ENCODE data around the gene TMEM263. TPM values are rescaled to one million over a fixed set of nuclear protein-coding genes. Genes with fewer than 3 reads are reported as not detected.
A peak's percentile ranks its signal among the peaks of the same experiment; 100 is the strongest.

TMEM263 gene
- total and polyA plus RNA-seq, 2 experiments from 2014 or later, result 7.1 to 10.4 TPM

DNA sequence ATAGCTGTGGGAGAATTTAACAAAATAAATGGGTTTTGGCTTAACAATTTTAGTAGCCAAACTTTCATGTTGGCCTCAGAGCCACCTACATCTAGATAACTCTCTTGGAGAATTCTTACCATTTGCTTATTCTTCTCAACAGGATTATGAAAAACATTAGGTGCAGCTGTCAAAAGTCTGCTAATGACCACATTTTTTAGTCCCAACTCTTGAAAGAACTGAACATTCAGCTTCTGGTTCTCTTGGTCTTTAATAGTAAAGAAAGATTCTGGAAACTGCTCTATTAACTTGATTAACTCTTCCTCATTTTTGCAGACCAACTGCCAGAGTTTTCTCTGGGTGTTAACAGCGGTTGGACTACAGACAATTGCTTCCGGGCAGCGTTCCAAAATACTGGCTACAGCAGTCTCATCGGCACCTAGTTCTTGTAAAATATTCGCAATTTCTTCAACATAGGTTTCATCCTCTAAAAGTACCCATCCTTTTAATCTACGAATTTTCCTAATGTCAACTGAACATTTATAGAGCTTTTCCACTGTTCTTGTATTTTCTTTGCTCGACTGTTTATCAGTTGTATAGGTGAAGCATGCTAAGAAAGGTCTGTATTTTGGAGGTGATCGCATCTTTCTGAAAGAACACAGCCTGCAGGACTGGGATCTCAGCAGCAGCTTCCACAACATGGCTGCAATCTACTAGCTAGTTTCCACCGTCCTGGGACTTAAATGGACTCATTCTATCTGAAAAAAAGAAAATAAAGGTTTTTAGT lies 22.5 kb downstream of the TMEM263 start (continued):
- TF ChIP-seq, protein P1, sequence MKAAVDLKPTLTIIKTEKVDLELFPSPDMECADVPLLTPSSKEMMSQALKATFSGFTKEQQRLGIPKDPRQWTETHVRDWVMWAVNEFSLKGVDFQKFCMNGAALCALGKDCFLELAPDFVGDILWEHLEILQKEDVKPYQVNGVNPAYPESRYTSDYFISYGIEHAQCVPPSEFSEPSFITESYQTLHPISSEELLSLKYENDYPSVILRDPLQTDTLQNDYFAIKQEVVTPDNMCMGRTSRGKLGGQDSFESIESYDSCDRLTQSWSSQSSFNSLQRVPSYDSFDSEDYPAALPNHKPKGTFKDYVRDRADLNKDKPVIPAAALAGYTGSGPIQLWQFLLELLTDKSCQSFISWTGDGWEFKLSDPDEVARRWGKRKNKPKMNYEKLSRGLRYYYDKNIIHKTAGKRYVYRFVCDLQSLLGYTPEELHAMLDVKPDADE (IDR thresholded peaks at IDR 0.05), result no peak

DNA sequence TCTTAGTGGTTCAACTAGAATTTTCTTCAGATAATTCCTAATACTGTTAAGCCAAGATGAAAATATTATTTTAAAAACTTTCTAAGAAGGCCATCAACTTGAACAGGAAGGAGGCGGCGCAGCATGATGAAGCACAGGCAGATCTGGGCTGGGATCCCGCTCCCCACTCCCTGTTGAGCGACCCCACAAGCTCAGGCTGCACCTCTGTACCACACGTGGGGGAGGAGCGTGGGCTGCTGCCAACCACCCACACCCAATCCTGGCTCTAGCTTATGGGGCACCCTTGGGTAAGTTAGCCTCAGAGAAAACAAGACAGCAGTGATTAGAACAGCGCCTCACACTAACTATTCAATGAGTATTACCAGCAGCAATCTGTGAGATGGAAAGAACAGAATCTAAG lies 25.2 kb downstream of the TMEM263 start:
- Histone ChIP-seq H3K4me2 (no peak overlapping the region), H2AFZ (no peak overlapping the region), H3K27me3 (ENCODE audit: insufficient read depth) (no peaks in the 10 kb centered on the region), H3K4me3 (no peak overlapping the region), H3K79me2 (replicated peaks; ENCODE audit: insufficient read depth) (0 out of 2 replicates have a peak, but pooled peaks cover 4% of the 10 kb centered on the region), H3K27ac (ENCODE audit: low read depth) (no peak overlapping the region), H3K4me1 (ENCODE audit: insufficient read depth) (no peaks in the 10 kb centered on the region), H3F3A (replicated peaks; ENCODE audit: low read depth) (no peaks in the 10 kb centered on the region), H3K9me2 (ENCODE audit: insufficient read depth) (no peaks in the 10 kb centered on the region), H3K36me3 (ENCODE audit: insufficient read depth) (no peaks in the 10 kb centered on the region), H4K20me1 (replicated peaks; ENCODE audit: insufficient read depth) (no peaks in the 10 kb centered on the region; the same call in none of the 2 replicates)
- Mint-ChIP-seq H3K36me3 (ENCODE audit: low read depth) (peaks cover 20% of the 10 kb centered on the region), H3K4me1 (peaks cover 5% of the 10 kb centered on the region; the same call in 2 of the 3 replicates), H3K27ac (no peak overlapping the region), H3K4me3 (no peak overlapping the region), H3K9me3 (no peaks in the 10 kb centered on the region), H3K27me3 (ENCODE audit: insufficient read depth, low read depth, poor library complexity) (peaks cover 5% of the 10 kb centered on the region)
- DNase-seq (ENCODE audit: low spot score), result no peak
- peak; percentile 45; the same call in 1 of the 3 replicates for ATAC-seq
- TF ChIP-seq STAT1 (IDR thresholded peaks at IDR 0.05; ENCODE audit: unreplicated experiment) (no peak), EZH2 (IDR thresholded peaks at IDR 0.05; ENCODE audit: low read depth, unreplicated experiment) (no peak), ZNF114 (CRISPR knock-in tag; IDR thresholded peaks at IDR 0.05) (no peak), POLR2AphosphoS5 (IDR thresholded peaks at IDR 0.05; ENCODE audit: low read depth) (no peak), NANOG (IDR thresholded peaks at IDR 0.05; ENCODE audit: borderline replicate concordance) (no peak), ZNF331 (CRISPR knock-in tag; IDR thresholded peaks at IDR 0.05; ENCODE audit: low read depth) (no peak), EZH2phosphoT487 (IDR thresholded peaks at IDR 0.05; ENCODE audit: unreplicated experiment) (no peak), JUNB (IDR thresholded peaks at IDR 0.05; ENCODE audit: unreplicated experiment) (no peak)
- TF ChIP-seq, protein P2, sequence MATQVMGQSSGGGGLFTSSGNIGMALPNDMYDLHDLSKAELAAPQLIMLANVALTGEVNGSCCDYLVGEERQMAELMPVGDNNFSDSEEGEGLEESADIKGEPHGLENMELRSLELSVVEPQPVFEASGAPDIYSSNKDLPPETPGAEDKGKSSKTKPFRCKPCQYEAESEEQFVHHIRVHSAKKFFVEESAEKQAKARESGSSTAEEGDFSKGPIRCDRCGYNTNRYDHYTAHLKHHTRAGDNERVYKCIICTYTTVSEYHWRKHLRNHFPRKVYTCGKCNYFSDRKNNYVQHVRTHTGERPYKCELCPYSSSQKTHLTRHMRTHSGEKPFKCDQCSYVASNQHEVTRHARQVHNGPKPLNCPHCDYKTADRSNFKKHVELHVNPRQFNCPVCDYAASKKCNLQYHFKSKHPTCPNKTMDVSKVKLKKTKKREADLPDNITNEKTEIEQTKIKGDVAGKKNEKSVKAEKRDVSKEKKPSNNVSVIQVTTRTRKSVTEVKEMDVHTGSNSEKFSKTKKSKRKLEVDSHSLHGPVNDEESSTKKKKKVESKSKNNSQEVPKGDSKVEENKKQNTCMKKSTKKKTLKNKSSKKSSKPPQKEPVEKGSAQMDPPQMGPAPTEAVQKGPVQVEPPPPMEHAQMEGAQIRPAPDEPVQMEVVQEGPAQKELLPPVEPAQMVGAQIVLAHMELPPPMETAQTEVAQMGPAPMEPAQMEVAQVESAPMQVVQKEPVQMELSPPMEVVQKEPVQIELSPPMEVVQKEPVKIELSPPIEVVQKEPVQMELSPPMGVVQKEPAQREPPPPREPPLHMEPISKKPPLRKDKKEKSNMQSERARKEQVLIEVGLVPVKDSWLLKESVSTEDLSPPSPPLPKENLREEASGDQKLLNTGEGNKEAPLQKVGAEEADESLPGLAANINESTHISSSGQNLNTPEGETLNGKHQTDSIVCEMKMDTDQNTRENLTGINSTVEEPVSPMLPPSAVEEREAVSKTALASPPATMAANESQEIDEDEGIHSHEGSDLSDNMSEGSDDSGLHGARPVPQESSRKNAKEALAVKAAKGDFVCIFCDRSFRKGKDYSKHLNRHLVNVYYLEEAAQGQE (IDR thresholded peaks at IDR 0.05; ENCODE audit: unreplicated experiment), result no peak
- TF ChIP-seq, protein P3, sequence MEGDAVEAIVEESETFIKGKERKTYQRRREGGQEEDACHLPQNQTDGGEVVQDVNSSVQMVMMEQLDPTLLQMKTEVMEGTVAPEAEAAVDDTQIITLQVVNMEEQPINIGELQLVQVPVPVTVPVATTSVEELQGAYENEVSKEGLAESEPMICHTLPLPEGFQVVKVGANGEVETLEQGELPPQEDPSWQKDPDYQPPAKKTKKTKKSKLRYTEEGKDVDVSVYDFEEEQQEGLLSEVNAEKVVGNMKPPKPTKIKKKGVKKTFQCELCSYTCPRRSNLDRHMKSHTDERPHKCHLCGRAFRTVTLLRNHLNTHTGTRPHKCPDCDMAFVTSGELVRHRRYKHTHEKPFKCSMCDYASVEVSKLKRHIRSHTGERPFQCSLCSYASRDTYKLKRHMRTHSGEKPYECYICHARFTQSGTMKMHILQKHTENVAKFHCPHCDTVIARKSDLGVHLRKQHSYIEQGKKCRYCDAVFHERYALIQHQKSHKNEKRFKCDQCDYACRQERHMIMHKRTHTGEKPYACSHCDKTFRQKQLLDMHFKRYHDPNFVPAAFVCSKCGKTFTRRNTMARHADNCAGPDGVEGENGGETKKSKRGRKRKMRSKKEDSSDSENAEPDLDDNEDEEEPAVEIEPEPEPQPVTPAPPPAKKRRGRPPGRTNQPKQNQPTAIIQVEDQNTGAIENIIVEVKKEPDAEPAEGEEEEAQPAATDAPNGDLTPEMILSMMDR (conservative IDR thresholded peaks at IDR 0.05; ENCODE audit: low read depth in 2 of 2), result no peak
- TF ChIP-seq, protein P4, sequence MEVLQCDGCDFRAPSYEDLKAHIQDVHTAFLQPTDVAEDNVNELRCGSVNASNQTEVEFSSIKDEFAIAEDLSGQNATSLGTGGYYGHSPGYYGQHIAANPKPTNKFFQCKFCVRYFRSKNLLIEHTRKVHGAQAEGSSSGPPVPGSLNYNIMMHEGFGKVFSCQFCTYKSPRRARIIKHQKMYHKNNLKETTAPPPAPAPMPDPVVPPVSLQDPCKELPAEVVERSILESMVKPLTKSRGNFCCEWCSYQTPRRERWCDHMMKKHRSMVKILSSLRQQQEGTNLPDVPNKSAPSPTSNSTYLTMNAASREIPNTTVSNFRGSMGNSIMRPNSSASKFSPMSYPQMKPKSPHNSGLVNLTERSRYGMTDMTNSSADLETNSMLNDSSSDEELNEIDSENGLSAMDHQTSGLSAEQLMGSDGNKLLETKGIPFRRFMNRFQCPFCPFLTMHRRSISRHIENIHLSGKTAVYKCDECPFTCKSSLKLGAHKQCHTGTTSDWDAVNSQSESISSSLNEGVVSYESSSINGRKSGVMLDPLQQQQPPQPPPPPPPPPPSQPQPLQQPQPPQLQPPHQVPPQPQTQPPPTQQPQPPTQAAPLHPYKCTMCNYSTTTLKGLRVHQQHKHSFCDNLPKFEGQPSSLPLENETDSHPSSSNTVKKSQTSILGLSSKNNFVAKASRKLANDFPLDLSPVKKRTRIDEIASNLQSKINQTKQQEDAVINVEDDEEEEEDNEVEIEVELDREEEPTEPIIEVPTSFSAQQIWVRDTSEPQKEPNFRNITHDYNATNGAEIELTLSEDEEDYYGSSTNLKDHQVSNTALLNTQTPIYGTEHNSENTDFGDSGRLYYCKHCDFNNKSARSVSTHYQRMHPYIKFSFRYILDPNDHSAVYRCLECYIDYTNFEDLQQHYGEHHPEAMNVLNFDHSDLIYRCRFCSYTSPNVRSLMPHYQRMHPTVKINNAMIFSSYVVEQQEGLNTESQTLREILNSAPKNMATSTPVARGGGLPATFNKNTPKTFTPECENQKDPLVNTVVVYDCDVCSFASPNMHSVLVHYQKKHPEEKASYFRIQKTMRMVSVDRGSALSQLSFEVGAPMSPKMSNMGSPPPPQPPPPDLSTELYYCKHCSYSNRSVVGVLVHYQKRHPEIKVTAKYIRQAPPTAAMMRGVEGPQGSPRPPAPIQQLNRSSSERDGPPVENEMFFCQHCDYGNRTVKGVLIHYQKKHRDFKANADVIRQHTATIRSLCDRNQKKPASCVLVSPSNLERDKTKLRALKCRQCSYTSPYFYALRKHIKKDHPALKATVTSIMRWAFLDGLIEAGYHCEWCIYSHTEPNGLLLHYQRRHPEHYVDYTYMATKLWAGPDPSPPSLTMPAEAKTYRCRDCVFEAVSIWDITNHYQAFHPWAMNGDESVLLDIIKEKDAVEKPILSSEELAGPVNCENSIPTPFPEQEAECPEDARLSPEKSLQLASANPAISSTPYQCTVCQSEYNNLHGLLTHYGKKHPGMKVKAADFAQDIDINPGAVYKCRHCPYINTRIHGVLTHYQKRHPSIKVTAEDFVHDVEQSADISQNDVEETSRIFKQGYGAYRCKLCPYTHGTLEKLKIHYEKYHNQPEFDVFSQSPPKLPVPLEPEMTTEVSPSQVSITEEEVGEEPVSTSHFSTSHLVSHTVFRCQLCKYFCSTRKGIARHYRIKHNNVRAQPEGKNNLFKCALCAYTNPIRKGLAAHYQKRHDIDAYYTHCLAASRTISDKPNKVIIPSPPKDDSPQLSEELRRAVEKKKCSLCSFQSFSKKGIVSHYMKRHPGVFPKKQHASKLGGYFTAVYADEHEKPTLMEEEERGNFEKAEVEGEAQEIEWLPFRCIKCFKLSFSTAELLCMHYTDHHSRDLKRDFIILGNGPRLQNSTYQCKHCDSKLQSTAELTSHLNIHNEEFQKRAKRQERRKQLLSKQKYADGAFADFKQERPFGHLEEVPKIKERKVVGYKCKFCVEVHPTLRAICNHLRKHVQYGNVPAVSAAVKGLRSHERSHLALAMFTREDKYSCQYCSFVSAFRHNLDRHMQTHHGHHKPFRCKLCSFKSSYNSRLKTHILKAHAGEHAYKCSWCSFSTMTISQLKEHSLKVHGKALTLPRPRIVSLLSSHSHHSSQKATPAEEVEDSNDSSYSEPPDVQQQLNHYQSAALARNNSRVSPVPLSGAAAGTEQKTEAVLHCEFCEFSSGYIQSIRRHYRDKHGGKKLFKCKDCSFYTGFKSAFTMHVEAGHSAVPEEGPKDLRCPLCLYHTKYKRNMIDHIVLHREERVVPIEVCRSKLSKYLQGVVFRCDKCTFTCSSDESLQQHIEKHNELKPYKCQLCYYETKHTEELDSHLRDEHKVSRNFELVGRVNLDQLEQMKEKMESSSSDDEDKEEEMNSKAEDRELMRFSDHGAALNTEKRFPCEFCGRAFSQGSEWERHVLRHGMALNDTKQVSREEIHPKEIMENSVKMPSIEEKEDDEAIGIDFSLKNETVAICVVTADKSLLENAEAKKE (CRISPR knock-in tag; IDR thresholded peaks at IDR 0.05), result no peak

All from GM23338 (cell line).